ENCODE measurements around the gene TMEM130. TPM values are rescaled to one million over a fixed set of nuclear protein-coding genes. Genes with fewer than 3 reads are reported as not detected.

TMEM130 gene
- total and polyA plus RNA-seq, 4 donors, result 0.34 to 1.5 (median 0.60) TPM

- no peaks in the 10 kb centered on the region for H3K36me3 ChIP-seq (ENCODE audit: control insufficient read depth in 4 of 4, insufficient read depth in 4 of 4, low read length in 4 of 4)
- TF ChIP-seq, protein P1, sequence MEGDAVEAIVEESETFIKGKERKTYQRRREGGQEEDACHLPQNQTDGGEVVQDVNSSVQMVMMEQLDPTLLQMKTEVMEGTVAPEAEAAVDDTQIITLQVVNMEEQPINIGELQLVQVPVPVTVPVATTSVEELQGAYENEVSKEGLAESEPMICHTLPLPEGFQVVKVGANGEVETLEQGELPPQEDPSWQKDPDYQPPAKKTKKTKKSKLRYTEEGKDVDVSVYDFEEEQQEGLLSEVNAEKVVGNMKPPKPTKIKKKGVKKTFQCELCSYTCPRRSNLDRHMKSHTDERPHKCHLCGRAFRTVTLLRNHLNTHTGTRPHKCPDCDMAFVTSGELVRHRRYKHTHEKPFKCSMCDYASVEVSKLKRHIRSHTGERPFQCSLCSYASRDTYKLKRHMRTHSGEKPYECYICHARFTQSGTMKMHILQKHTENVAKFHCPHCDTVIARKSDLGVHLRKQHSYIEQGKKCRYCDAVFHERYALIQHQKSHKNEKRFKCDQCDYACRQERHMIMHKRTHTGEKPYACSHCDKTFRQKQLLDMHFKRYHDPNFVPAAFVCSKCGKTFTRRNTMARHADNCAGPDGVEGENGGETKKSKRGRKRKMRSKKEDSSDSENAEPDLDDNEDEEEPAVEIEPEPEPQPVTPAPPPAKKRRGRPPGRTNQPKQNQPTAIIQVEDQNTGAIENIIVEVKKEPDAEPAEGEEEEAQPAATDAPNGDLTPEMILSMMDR (IDR thresholded peaks at IDR 0.05; ENCODE audit: control extremely low read depth, extremely low read depth), result no peak
- no peaks in the 10 kb centered on the region for H3K9me3 ChIP-seq (ENCODE audit: control insufficient read depth in 4 of 4, insufficient read depth in 3 of 4, low read length in 3 of 4)
- 61 to 63% methylated on average over 3 of the region's 3 CpGs for WGBS, 2 donors
- H3K4me3 ChIP-seq, result no peak overlapping the region
- H3K27ac ChIP-seq (ENCODE audit: low read depth in 1 of 2, low read length in 1 of 2), result peak overlapping the region in 1 of 2 donors; percentile 3
- peaks cover 0 to 1% (median 0%) of the 10 kb centered on the region in 5 donors for H3K4me1 ChIP-seq (ENCODE audit: control insufficient read depth in 5 of 5, insufficient read depth in 5 of 5, low read length in 5 of 5)
- DNase-seq, result no peak
- H3K27me3 ChIP-seq (ENCODE audit: control insufficient read depth in 3 of 3, insufficient read depth in 3 of 3, low read length in 2 of 3), result no peaks in the 10 kb centered on the region
- H3K9ac ChIP-seq (ENCODE audit: insufficient read depth in 1 of 2, low read length in 2 of 2), result no peak overlapping the region
- ATAC-seq (ENCODE audit: insufficient read depth, low FRiP score), result no peak
These were observed 42.6 kb downstream of the TMEM130 start for GRCh38 chr7:98827258-98827657.

GRCh38 chr7:98826811-98827231, 43.0 kb downstream of the TMEM130 start:
- DNase-seq (peak in 1 of 3 donors; percentile 5), ATAC-seq (ENCODE audit: insufficient read depth, low FRiP score) (no peak)
- no peak overlapping the region for H3K9ac ChIP-seq (ENCODE audit: insufficient read depth in 1 of 2, low read length in 2 of 2)
- H3K27me3 ChIP-seq (ENCODE audit: control insufficient read depth in 3 of 3, insufficient read depth in 3 of 3, low read length in 2 of 3), result no peaks in the 10 kb centered on the region
- H3K4me1 ChIP-seq (ENCODE audit: control insufficient read depth in 5 of 5, insufficient read depth in 5 of 5, low read length in 5 of 5), result peaks cover 0 to 1% (median 0%) of the 10 kb centered on the region in 5 donors
- WGBS, 2 donors, result 26 to 39% methylated on average over 12 to 13 of the region's 13 CpGs
- no peaks in the 10 kb centered on the region for H3K36me3 ChIP-seq (ENCODE audit: control insufficient read depth in 4 of 4, insufficient read depth in 4 of 4, low read length in 4 of 4)
- TF ChIP-seq, protein P1 (IDR thresholded peaks at IDR 0.05; ENCODE audit: control extremely low read depth, extremely low read depth), result no peak
- peak overlapping the region in 1 of 2 donors; percentile 73 for H3K27ac ChIP-seq (ENCODE audit: low read depth in 1 of 2, low read length in 1 of 2)
- H3K9me3 ChIP-seq (ENCODE audit: control insufficient read depth in 4 of 4, insufficient read depth in 3 of 4, low read length in 3 of 4), result no peaks in the 10 kb centered on the region
- H3K4me3 ChIP-seq, result no peak overlapping the region

DNA sequence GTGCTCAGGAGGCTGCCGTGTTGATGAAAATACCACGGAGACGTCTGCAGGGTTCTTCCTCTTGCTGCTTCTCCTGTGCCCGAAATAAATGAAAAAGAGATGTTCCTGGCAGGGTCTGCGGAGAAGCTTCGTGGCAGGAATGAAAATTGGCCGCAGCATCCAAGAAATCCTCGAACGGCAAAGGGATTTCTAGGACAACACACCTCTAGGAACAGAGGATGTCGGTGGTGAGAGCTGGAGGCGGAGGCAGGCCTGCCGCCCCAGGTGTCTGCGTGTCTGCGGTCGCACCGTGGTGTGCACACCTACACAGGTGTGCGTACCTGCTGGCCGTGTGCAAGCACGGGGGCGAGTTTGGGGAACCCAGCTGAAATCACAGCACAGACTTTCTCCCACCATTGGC, 43.4 kb downstream of the TMEM130 start:
- ATAC-seq (ENCODE audit: insufficient read depth, low FRiP score) (no peak), DNase-seq (no peak)
- H3K36me3 ChIP-seq (ENCODE audit: control insufficient read depth in 4 of 4, insufficient read depth in 4 of 4, low read length in 4 of 4), result no peaks in the 10 kb centered on the region
- peaks cover 0 to 1% (median 0%) of the 10 kb centered on the region in 5 donors for H3K4me1 ChIP-seq (ENCODE audit: control insufficient read depth in 5 of 5, insufficient read depth in 5 of 5, low read length in 5 of 5)
- TF ChIP-seq, protein P1 (IDR thresholded peaks at IDR 0.05; ENCODE audit: control extremely low read depth, extremely low read depth), result no peak
- no peaks in the 10 kb centered on the region for H3K9me3 ChIP-seq (ENCODE audit: control insufficient read depth in 4 of 4, insufficient read depth in 3 of 4, low read length in 3 of 4)
- peak overlapping the region in 1 of 2 donors; percentile 73 for H3K27ac ChIP-seq (ENCODE audit: low read depth in 1 of 2, low read length in 1 of 2)
- 62 to 68% methylated on average over 20 of the region's 20 CpGs for WGBS, 2 donors
- H3K27me3 ChIP-seq (ENCODE audit: control insufficient read depth in 3 of 3, insufficient read depth in 3 of 3, low read length in 2 of 3), result no peaks in the 10 kb centered on the region
- H3K9ac ChIP-seq (ENCODE audit: insufficient read depth in 1 of 2, low read length in 2 of 2), result no peak overlapping the region
- no peak overlapping the region for H3K4me3 ChIP-seq

DNA sequence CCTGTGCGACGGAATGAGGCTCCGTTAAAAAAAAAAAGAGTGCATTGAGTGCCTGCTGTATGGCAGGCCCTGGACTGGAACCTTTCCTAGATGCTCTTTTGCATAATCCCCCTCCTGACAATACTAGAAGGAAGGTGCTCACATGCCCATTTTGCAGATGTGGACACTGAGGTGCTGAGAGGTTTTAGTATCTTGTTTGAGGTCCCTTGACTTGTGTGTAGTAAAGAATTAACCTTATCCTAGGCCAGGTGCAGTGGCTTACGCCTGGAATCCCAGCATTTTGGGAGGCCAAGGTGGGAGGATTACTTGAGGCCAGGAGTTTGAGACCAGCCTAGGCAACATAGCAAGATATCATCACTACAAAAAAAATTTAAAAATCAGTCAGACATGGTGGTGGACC, 46.6 kb downstream of the TMEM130 start:
- no peak overlapping the region for H3K27ac ChIP-seq (ENCODE audit: low read depth in 1 of 2, low read length in 1 of 2)
- no peak for DNase-seq
- no peak overlapping the region for H3K9ac ChIP-seq (ENCODE audit: insufficient read depth in 1 of 2, low read length in 2 of 2)
- ATAC-seq (ENCODE audit: insufficient read depth, low FRiP score), result no peak
- WGBS, 2 donors, result 94% methylated on average over 4 of the region's 4 CpGs
- H3K27me3 ChIP-seq (ENCODE audit: control insufficient read depth in 3 of 3, insufficient read depth in 3 of 3, low read length in 2 of 3), result no peaks in the 10 kb centered on the region
- TF ChIP-seq, protein P1 (IDR thresholded peaks at IDR 0.05; ENCODE audit: control extremely low read depth, extremely low read depth), result no peak
- H3K4me3 ChIP-seq, result no peak overlapping the region
- H3K9me3 ChIP-seq (ENCODE audit: control insufficient read depth in 4 of 4, insufficient read depth in 3 of 4, low read length in 3 of 4), result no peaks in the 10 kb centered on the region
- H3K36me3 ChIP-seq (ENCODE audit: control insufficient read depth in 4 of 4, insufficient read depth in 4 of 4, low read length in 4 of 4), result no peaks in the 10 kb centered on the region
- peaks cover 0 to 1% (median 0%) of the 10 kb centered on the region in 5 donors for H3K4me1 ChIP-seq (ENCODE audit: control insufficient read depth in 5 of 5, insufficient read depth in 5 of 5, low read length in 5 of 5)
